GM12878 (cell line): ENCODE measurements around the gene BRWD1. TPM values are rescaled to one million over a fixed set of nuclear protein-coding genes. Genes with fewer than 3 reads are reported as not detected.

ENCODE experiments used
- ATF7 ChIP-seq: fragments of 450-650 bp; IDR thresholded peaks from 2 replicates; pipeline ENCODE4 v1.6.1; 2016; ENCODE audit warnings: low read depth, mild to moderate bottlenecking
- BACH1 ChIP-seq: fragments of 450-650 bp; IDR thresholded peaks from 2 replicates; pipeline ENCODE4 v1.6.1; 2017; ENCODE audit warnings: mild to moderate bottlenecking, borderline replicate concordance
- BMI1 ChIP-seq: fragments of 450-650 bp; IDR thresholded peaks from 2 replicates; pipeline ENCODE4 v1.6.1; 2016; ENCODE audit warnings: mild to moderate bottlenecking, moderate library complexity, borderline replicate concordance
- CEBPZ ChIP-seq: fragments of 150-350 bp; IDR thresholded peaks from 2 replicates; pipeline ENCODE4 v1.6.1; 2016; ENCODE audit warnings: low read depth, low read length
- CHD1 ChIP-seq: IDR thresholded peaks from 2 replicates; pipeline ENCODE4 v1.6.1; 2012; ENCODE audit warnings: low read depth, low read length, improper control_type of control experiment
- DPF2 ChIP-seq: fragments of 450-650 bp; IDR thresholded peaks from 2 replicates; pipeline ENCODE4 v1.6.1; 2017; ENCODE audit warnings: mild to moderate bottlenecking
- E2F4 ChIP-seq: IDR thresholded peaks from 2 replicates; pipeline ENCODE4 v1.6.1; 2012; ENCODE audit warnings: low read depth, low read length, improper control_type of control experiment
- FOXK2 ChIP-seq: fragments of 450-650 bp; IDR thresholded peaks from 2 replicates; pipeline ENCODE4 v1.6.1; 2017; ENCODE audit warnings: mild to moderate bottlenecking, moderate library complexity
- MEF2A ChIP-seq: IDR thresholded peaks from 2 replicates; pipeline ENCODE4 v1.6.1; 2011; ENCODE audit warnings: low read depth, mild to moderate bottlenecking, low read length, moderate library complexity; ENCODE audit not compliant: insufficient read depth
- MYB ChIP-seq: fragments of 150-350 bp; IDR thresholded peaks from 2 replicates; pipeline ENCODE4 v1.6.1; 2014; ENCODE audit warnings: mild to moderate bottlenecking, low read depth, low read length, borderline replicate concordance
- NFYA ChIP-seq: IDR thresholded peaks from 2 replicates; pipeline ENCODE4 v1.6.1; 2011; ENCODE audit warnings: low read depth, mild to moderate bottlenecking, low read length, improper control_type of control experiment, borderline replicate concordance
- NFYB ChIP-seq: IDR thresholded peaks from 2 replicates; pipeline ENCODE4 v1.6.1; 2011; ENCODE audit warnings: low read depth, mild to moderate bottlenecking, low read length, improper control_type of control experiment, moderate library complexity; ENCODE audit not compliant: insufficient read depth
- NR2F1 ChIP-seq: fragments of 450-650 bp; conservative IDR thresholded peaks from 2 replicates; pipeline ENCODE4 v1.6.1; 2017; ENCODE audit warnings: mild to moderate bottlenecking
- PML ChIP-seq: IDR thresholded peaks from 2 replicates; pipeline ENCODE4 v1.6.1; 2012; ENCODE audit warnings: low read length, inconsistent platforms
- SMAD5 ChIP-seq: IDR thresholded peaks from 2 replicates; pipeline ENCODE4 v1.6.1; 2016; ENCODE audit warnings: antibody characterized with exemption, low read depth
- SP1 ChIP-seq: IDR thresholded peaks from one replicate; pipeline ENCODE4 v1.6.1; 2011; ENCODE audit warnings: low read depth, low read length
- SRF ChIP-seq, 2 experiments: IDR thresholded peaks; 2 replicates each; pipeline ENCODE4 v1.6.1; 2011; ENCODE audit warnings: low read depth in 2 of 2, low read length in 2 of 2, mild to moderate bottlenecking in 1 of 2, moderate library complexity in 1 of 2
- SUZ12 ChIP-seq: fragments of 200-600 bp; sonication (generic); IDR thresholded peaks from one replicate; pipeline ENCODE4 v1.6.1; 2018; ENCODE audit warnings: antibody characterized with exemption, mild to moderate bottlenecking; ENCODE audit not compliant: unreplicated experiment
- TARDBP ChIP-seq: IDR thresholded peaks from 2 replicates; pipeline ENCODE4 v1.6.1; 2016; ENCODE audit warnings: borderline replicate concordance
- WRNIP1 ChIP-seq: IDR thresholded peaks from 2 replicates; pipeline ENCODE4 v1.6.1; 2011; ENCODE audit warnings: low read depth, low read length, improper control_type of control experiment, borderline replicate concordance
- ZNF217 ChIP-seq: fragments of 450-650 bp; IDR thresholded peaks from 2 replicates; pipeline ENCODE4 v1.6.1; 2017; ENCODE audit warnings: antibody characterized with exemption, mild to moderate bottlenecking
- ZNF622 ChIP-seq: fragments of 450-650 bp; IDR thresholded peaks from 2 replicates; pipeline ENCODE4 v1.6.1; 2017; ENCODE audit warnings: mild to moderate bottlenecking, inconsistent platforms
- ZSCAN29 ChIP-seq: fragments of 450-650 bp; IDR thresholded peaks from 2 replicates; pipeline ENCODE4 v1.6.1; 2017; ENCODE audit warnings: mild to moderate bottlenecking, moderate library complexity
- polyA plus RNA-seq, 11 experiments: library from polyadenylated mRNA; depleted of rRNA in 4 of 11; unstranded in 6 of 11; stranded (reverse) in 5 of 11; fragments of >200 nt; fragmentation: Nextera tagmentation in 4 of 11; fragmentation: Illumina TruSeq in 1 of 11; extraction: Ambion mirVana in 4 of 11; extraction: Trizol in 1 of 11; gene quantifications; 1 replicate in 1 of 11; 2 replicates in 10 of 11; pipeline versions ENCODE4 v1.2.1 to v1.2.3, GENCODE V29; 2011 to 2016; ENCODE audit warnings: inconsistent platforms in 2 of 11, missing spikeins in 2 of 11, low read depth in 1 of 11
- total RNA-seq, 4 experiments: library from RNA; depleted of rRNA in 3 of 4; stranded (reverse); fragments of >200 nt in 3 of 4; fragmentation: Illumina TruSeq in 1 of 4; extraction: Trizol in 1 of 4; gene quantifications; 2 replicates each; pipeline versions ENCODE4 v1.2.1 to v1.2.3, GENCODE V29; 2013 to 2021
- TF ChIP-seq, protein P1 (sequence below): fragments of 450-650 bp; IDR thresholded peaks from 2 replicates; pipeline ENCODE4 v1.6.1; 2014; ENCODE audit warnings: mild to moderate bottlenecking
- TF ChIP-seq, protein P2 (sequence below): fragments of 450-650 bp; IDR thresholded peaks from 2 replicates; pipeline ENCODE4 v1.6.1; 2017; ENCODE audit warnings: mild to moderate bottlenecking, low read depth, inconsistent platforms; ENCODE audit not compliant: poor library complexity, severe bottlenecking

BRWD1 gene
- total and polyA plus RNA-seq, 10 of the 15 experiments (the other 5 are each of a cell fraction or from before 2014, with no cell fraction given) = 3.1 to 19.0 (median 13.5) TPM

- no peak for TF ChIP-seq NFYA
- no peak for TF ChIP-seq MEF2A
- TF ChIP-seq, protein P1, sequence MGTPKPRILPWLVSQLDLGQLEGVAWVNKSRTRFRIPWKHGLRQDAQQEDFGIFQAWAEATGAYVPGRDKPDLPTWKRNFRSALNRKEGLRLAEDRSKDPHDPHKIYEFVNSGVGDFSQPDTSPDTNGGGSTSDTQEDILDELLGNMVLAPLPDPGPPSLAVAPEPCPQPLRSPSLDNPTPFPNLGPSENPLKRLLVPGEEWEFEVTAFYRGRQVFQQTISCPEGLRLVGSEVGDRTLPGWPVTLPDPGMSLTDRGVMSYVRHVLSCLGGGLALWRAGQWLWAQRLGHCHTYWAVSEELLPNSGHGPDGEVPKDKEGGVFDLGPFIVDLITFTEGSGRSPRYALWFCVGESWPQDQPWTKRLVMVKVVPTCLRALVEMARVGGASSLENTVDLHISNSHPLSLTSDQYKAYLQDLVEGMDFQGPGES = no peak
- TF ChIP-seq ZNF217 = 0 out of 2 replicates have a peak, but pooled peaks have one; percentile 56
- TF ChIP-seq BMI1 = no peak
- TF ChIP-seq NR2F1 = 0 out of 2 replicates have a peak, but pooled peaks have one; percentile 20
- no peak for TF ChIP-seq ZNF622
- TF ChIP-seq SMAD5 = no peak; the same call in 1 of the 2 replicates
- TF ChIP-seq BACH1 = peak; percentile 90
- peak; percentile 72 for TF ChIP-seq E2F4
- no peak for TF ChIP-seq MYB
- no peak for TF ChIP-seq ATF7
- no peak for TF ChIP-seq SUZ12
- TF ChIP-seq, protein P2, sequence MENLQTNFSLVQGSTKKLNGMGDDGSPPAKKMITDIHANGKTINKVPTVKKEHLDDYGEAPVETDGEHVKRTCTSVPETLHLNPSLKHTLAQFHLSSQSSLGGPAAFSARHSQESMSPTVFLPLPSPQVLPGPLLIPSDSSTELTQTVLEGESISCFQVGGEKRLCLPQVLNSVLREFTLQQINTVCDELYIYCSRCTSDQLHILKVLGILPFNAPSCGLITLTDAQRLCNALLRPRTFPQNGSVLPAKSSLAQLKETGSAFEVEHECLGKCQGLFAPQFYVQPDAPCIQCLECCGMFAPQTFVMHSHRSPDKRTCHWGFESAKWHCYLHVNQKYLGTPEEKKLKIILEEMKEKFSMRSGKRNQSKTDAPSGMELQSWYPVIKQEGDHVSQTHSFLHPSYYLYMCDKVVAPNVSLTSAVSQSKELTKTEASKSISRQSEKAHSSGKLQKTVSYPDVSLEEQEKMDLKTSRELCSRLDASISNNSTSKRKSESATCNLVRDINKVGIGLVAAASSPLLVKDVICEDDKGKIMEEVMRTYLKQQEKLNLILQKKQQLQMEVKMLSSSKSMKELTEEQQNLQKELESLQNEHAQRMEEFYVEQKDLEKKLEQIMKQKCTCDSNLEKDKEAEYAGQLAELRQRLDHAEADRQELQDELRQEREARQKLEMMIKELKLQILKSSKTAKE = no peak
- TF ChIP-seq CHD1 = no peak
- peak; percentile 60 for TF ChIP-seq DPF2
- TF ChIP-seq ZSCAN29 = peak; percentile 74
- TF ChIP-seq SRF (IDR thresholded peaks at IDR 0.05; ENCODE audit: low read depth in 2 of 2, low read length in 2 of 2) = no peak
- 0 out of 2 replicates have a peak, but pooled peaks have one; percentile 18 for TF ChIP-seq TARDBP
- TF ChIP-seq WRNIP1 = no peak
- TF ChIP-seq NFYB = no peak
- TF ChIP-seq FOXK2 = no peak
- no peak for TF ChIP-seq PML
- TF ChIP-seq CEBPZ = no peak
- no peak for TF ChIP-seq SP1
Measured at GRCh38 chr21:39348355-39349210, 35.2 kb upstream of the BRWD1 start, which contains the start of gene HMGN1 (continued).
